ENCODE results near the gene BNIP5. TPM values are rescaled to one million over a fixed set of nuclear protein-coding genes. Genes with fewer than 3 reads are reported as not detected.

The BNIP5 gene
- total and polyA plus RNA-seq, 2 of the 13 experiments (the other 11 are each of a cell fraction or from before 2014, with no cell fraction given) = not detected

DNA sequence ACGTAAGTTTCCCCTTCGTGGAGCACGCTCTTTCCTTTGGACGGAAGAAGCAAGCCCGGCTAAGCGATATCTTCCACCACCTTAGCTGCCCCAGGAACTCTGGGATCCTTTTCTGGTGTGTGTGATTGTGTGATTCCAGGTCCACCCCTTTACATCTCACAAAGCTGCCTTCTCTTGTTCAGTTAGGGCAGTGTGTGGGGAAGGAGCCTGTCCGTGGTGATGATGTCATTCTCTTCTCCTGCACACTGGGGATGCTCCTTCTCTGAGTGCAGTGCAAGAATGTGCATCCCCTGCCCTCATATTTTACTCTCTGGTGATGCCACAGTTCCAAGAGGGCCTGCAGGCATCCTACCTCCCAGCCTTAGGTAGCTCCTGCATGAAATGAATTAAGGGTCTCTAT, 30.3 kb downstream of the BNIP5 start:
- H3K36me3 ChIP-seq (replicated peaks in 1 of 2; ENCODE audit: control insufficient read depth in 1 of 2, insufficient read depth in 2 of 2, low read length in 2 of 2) = no peaks in the 10 kb centered on the region
- H3K9ac ChIP-seq (ENCODE audit: insufficient read depth, low read depth, low read length) = no peak overlapping the region
- H4K20me1 ChIP-seq (ENCODE audit: insufficient read depth, low read length) = no peaks in the 10 kb centered on the region
- no peaks in the 10 kb centered on the region for H3K9me3 ChIP-seq (ENCODE audit: low read length)
- ChIA-PET POLR2A (no interaction called here), CTCF (ENCODE audit: low intra/inter-chr PET ratio, low total read pairs) (no interaction called here)
- no peak overlapping the region for H2AFZ ChIP-seq (ENCODE audit: low read length)
- WGBS (ENCODE audit: low lambda C conversion rate) = 59% methylated on average over 7 of the region's 7 CpGs
- H3K4me2 ChIP-seq (ENCODE audit: low read depth, low read length) = no peak overlapping the region
- no peak overlapping the region for H3K4me3 ChIP-seq (replicated peaks in 1 of 3; ENCODE audit: insufficient read depth in 1 of 3, low read depth in 2 of 3, low read length in 3 of 3)
- FAIRE-seq (no peak), DNase-seq (ENCODE audit: low spot score) (no peak), ATAC-seq (no peak)
- H3K4me1 ChIP-seq (ENCODE audit: insufficient read depth, low read length) = no peaks in the 10 kb centered on the region
- no peaks in the 10 kb centered on the region for H3K79me2 ChIP-seq (ENCODE audit: insufficient read depth, low read length)
- H3K27me3 ChIP-seq (ENCODE audit: control insufficient read depth in 1 of 2, insufficient read depth in 2 of 2, low read length in 2 of 2) = peaks cover 0 to 40% of the 10 kb centered on the region in 2 experiments; a peak in 2 of 5 replicates
- no peak overlapping the region for H3K27ac ChIP-seq (ENCODE audit: extremely low read length, insufficient read depth, low read length)
- intact Hi-C loops (cut with micrococcal nuclease; ENCODE audit: unreplicated experiment) (no loop called here), in situ Hi-C loops (cut with HindIII; ENCODE audit: extremely low pct_ligation_motif_present, low pct_unique_long_range_greater_than_20kb) (no loop called here)
- BruUV-seq (replicated peaks) = no TSS peak
- TF ChIP-seq ARNT (IDR thresholded peaks at IDR 0.05) (no peak), PCBP2 (optimal IDR thresholded peaks at IDR 0.05; ENCODE audit: low read depth, low read length, poor library complexity, severe bottlenecking) (no peak), ATF7 (IDR thresholded peaks at IDR 0.05) (peak; percentile 90), ATF7 (CRISPR knock-in tag; IDR thresholded peaks at IDR 0.05) (no peak)

- ATAC-seq (no peak), FAIRE-seq (no peak), DNase-seq (ENCODE audit: low spot score) (no peak)
- Histone ChIP-seq H3K36me3 (replicated peaks in 1 of 2; ENCODE audit: control insufficient read depth in 1 of 2, insufficient read depth in 2 of 2, low read length in 2 of 2) (no peaks in the 10 kb centered on the region), H4K20me1 (ENCODE audit: insufficient read depth, low read length) (no peaks in the 10 kb centered on the region), H3K79me2 (ENCODE audit: insufficient read depth, low read length) (no peaks in the 10 kb centered on the region), H3K9me3 (ENCODE audit: low read length) (no peaks in the 10 kb centered on the region), H3K27ac (ENCODE audit: extremely low read length, insufficient read depth, low read length) (no peak overlapping the region), H3K9ac (ENCODE audit: insufficient read depth, low read depth, low read length) (no peak overlapping the region), H3K4me3 (replicated peaks in 1 of 3; ENCODE audit: insufficient read depth in 1 of 3, low read depth in 2 of 3, low read length in 3 of 3) (no peak overlapping the region), H2AFZ (ENCODE audit: low read length) (no peak overlapping the region), H3K27me3 (ENCODE audit: control insufficient read depth in 1 of 2, insufficient read depth in 2 of 2, low read length in 2 of 2) (peaks cover 0 to 35% of the 10 kb centered on the region in 2 experiments; a peak in 2 of 5 replicates), H3K4me2 (ENCODE audit: low read depth, low read length) (no peak overlapping the region), H3K4me1 (ENCODE audit: insufficient read depth, low read length) (no peaks in the 10 kb centered on the region)
- ChIA-PET POLR2A (no interaction called here), CTCF (ENCODE audit: low intra/inter-chr PET ratio, low total read pairs) (no interaction called here)
- in situ Hi-C loops (cut with HindIII; ENCODE audit: extremely low pct_ligation_motif_present, low pct_unique_long_range_greater_than_20kb) (no loop called here), intact Hi-C loops (cut with micrococcal nuclease; ENCODE audit: unreplicated experiment) (no loop called here)
- TF ChIP-seq DPF2 (CRISPR knock-in tag; IDR thresholded peaks at IDR 0.05; ENCODE audit: borderline replicate concordance, low read depth) = no peak
- TF ChIP-seq ZBTB3 (CRISPR knock-in tag; IDR thresholded peaks at IDR 0.05; ENCODE audit: borderline replicate concordance, low read depth) = no peak
- no peak for TF ChIP-seq SMYD3 (CRISPR knock-in tag; IDR thresholded peaks at IDR 0.05)
- no peak for TF ChIP-seq MTF2 (CRISPR knock-in tag; IDR thresholded peaks at IDR 0.05; ENCODE audit: borderline replicate concordance)
- no TSS peak for BruUV-seq (replicated peaks)
- WGBS (ENCODE audit: low lambda C conversion rate) = 37% methylated on average over 10 of the region's 11 CpGs
These were observed 30.8 kb downstream of the BNIP5 start for GRCh38 chr6:36305885-36306284.

Measured in HepG2 (cell line).